GM13976 (cell line): ENCODE measurements around the gene DRC7.
A peak's percentile ranks its signal among the peaks of the same experiment; 100 is the strongest.

Experiments used
- DNase-seq: peaks from one replicate; pipeline ENCODE4 v3.0.0; 2012; ENCODE audit warnings: low spot score
- in situ Hi-C: fragments of 300-500 bp; cut with MboI; formaldehyde crosslinking; loops from one replicate; pipeline ENCODE4 v1.12.0; 2022; ENCODE audit warnings: low sequenced_read_pairs, mixed read lengths, inconsistent platforms; ENCODE audit not compliant: unreplicated experiment
- TF ChIP-seq, protein P1 (sequence below): IDR thresholded peaks from 2 replicates; pipeline ENCODE4 v1.5.1; 2012; ENCODE audit warnings: borderline replicate concordance, mild to moderate bottlenecking; ENCODE audit not compliant: insufficient read depth; ENCODE audit errors: extremely low read depth, missing control alignments, control extremely low read depth

Gene DRC7

DNA sequence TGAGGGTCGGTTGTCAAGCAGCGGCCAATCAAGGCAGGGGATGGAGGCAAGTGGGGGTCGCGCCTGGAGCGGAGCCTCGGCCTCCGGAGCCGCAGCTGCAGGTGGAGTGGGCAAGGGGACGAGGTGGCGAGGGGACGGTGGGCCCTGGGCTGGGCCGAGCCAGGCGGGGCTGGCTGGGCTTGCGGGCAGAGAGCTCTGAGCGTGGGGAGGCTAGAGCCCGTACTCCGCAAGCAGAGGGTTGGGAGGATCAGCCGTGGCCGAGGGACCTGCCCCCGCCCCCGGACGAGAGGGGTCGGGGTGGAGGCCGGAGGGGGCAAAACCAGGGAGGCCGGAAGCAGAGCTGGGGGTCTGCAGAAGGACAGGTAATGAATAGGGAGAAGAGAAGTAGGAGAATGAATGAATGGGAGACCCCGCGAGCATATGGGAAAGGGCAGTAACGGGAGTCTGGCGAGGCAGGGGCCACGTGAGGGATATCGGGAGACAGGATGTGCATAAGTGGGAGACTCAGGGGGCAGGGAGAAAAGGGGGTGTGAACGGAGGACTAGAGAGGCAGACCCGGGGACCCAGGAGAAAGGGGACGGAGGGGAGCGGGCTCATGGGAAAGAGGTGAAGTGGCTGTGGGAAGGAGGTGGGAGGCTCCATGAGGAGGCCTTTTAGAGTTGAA, 41.3 kb downstream of the DRC7 start, which contains the start of gene KATNB1:
Gene KATNB1 (plus strand): TSS at position 16 of the 664 bp plus-strand sequence. CDS start 1,474 bp downstream, outside the sequence.
- DNase-seq = no peak
- TF ChIP-seq, protein P1, sequence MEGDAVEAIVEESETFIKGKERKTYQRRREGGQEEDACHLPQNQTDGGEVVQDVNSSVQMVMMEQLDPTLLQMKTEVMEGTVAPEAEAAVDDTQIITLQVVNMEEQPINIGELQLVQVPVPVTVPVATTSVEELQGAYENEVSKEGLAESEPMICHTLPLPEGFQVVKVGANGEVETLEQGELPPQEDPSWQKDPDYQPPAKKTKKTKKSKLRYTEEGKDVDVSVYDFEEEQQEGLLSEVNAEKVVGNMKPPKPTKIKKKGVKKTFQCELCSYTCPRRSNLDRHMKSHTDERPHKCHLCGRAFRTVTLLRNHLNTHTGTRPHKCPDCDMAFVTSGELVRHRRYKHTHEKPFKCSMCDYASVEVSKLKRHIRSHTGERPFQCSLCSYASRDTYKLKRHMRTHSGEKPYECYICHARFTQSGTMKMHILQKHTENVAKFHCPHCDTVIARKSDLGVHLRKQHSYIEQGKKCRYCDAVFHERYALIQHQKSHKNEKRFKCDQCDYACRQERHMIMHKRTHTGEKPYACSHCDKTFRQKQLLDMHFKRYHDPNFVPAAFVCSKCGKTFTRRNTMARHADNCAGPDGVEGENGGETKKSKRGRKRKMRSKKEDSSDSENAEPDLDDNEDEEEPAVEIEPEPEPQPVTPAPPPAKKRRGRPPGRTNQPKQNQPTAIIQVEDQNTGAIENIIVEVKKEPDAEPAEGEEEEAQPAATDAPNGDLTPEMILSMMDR = no peak
- in situ Hi-C loops = no loop called here

DNA sequence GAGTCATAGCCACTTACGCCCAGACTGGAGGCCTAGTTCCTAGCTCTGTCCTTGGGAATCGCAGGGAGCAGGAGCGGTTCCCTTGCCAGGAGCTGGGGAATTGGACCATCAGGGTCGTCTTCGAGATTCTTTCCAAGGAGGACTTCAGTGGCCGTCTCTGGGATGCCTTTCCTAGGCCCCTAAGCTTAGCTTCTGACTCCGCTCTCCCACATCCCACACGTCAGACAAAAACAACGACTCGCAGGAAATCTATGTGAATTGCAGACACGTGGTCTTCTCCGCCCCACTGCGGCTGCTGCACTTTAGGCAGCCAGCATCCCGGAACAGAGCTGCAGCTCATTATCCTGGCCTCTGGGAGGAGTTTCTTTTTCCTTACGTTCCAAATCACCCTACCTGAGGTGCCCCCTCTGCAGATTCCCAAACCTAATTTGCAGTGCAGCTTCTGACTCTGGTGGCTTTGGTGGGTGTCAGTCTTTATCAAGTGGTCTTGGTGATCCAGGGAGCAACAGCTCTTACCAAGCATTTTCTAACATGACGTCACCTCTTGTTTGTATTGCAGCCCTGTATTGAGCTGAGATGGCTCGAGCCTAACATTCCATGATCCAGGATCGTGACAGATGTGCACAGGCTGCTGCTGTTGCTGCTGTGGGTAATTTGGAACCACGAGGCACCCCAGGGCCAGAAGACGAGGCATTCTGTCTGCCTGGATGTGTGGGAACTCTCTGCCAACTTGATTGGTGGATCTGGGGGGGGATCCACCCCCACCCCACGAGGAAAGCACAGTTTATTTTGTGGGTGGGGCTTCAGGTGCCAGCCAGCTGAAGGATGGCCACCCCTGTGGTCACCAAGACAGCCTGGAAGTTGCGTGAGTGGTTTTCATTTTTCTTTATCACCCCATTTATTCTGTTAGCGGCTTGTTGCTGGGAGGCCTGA, 42.1 kb downstream of the DRC7 start:
- TF ChIP-seq, protein P1 = peak; percentile 38
- no peak for DNase-seq
- in situ Hi-C loops = no loop called here

DNA sequence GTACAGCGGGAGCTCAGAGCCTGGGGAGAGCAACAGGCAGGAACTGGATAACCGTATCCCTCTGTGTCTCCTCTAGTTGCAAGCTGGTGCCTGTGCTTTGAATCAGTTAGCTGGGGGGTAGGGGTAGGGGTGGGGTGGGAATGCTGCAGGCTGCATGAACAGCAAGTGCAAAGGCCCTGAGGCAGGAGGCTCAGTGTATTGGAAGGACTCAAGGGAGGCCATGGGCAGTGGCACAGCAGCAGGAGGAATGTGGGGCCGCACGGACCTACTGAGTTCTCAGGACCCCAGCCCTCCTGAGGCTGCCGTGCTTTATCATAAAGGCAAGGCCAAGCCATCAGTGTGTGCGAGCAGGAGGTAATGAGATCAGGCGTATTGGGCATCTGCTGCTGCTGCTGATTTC, 44.2 kb downstream of the DRC7 start:
- in situ Hi-C loops = no loop called here
- DNase-seq = no peak
- TF ChIP-seq, protein P1 = no peak

DNA sequence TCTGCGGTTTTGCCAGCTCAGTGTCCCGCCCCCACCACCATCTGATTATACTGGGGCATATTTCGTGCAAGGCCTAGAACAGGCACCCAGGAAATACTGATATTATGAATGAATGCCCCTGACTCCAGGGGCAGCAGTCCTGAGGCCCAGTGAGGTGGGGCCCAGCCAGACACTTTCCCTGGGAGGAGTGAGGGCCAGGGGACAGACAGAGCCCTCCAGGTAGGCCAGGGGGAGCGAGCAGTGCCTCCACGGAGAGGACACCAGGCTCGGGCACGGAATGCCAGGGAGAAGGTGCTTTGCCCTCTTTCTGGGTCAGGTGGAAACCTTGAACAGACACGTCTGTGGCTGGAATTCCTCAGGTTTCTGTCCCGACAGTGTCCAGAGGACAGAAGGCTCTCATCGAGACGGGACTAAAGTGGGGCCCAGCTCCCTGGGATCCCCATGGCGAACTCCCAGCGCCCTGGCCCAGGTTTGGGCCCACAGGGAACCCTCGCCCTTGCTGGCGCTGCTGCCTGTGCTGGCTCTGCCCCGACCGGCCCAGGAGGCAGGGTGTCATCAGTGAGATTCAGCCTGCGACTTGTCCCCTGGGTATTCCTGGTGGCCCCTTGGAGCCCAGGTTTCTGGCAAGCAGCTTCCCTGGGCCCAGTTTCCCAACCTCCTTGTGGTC, 45.3 kb downstream of the DRC7 start:
- TF ChIP-seq, protein P1 = no peak
- in situ Hi-C loops = no loop called here
- DNase-seq = no peak

DNA sequence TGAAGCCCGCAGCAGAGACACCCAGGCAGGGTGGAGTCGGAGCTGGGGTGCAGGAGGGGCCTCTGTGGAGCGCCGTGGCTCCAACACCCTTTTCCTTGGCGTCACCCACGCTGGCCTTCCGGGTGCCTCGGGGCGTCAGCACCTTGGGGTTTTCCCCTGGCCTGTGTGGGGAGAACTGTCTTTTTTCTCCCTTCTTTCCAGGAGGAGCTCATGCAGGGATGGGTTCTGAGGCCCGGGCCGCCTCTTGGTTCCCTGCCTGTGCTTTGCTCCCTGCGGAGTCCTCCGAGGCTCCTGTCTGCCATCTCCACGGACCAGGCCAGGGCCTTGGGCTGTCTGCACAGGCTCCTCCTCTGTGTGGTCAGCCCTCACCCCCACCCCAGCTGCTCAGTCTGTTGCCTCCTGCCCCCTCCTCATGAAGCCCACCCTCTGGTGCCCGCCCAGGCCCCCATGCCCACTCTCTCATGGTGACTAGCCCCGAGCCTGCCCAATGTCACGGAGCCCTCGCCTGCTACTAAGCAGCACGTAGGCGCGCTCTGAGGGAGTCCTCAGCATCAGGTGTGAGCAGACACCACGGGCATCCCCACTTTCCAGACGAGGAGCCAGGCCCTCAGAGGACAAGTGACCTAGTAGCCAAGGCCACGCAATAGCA, 45.9 kb downstream of the DRC7 start:
- TF ChIP-seq, protein P1 = no peak
- DNase-seq = no peak

More for the DNA sequence above, 45.9 kb downstream of the DRC7 start:
- in situ Hi-C loops = no loop called here
